DOHH2 (cell line): Measurements from ENCODE around the gene NCDN.
"Not testable (repeated sequence)": the region's sequence is repeated elsewhere in the genome, so short reads cannot be mapped to it uniquely, and the experiment has no call there.

Experiments
- H3F3A ChIP-seq: fragments of 200-600 bp; sonication (generic), shearing (Covaris generic); 2 replicates; pipeline ENCODE4 v1.6.0; 2016; ENCODE audit warnings: antibody characterized with exemption, mild to moderate bottlenecking; ENCODE audit not compliant: control insufficient read depth, insufficient read depth
- H3K27ac ChIP-seq: fragments of 200-600 bp; sonication (generic); 2 replicates; pipeline ENCODE4 v1.5.1; 2014; ENCODE audit warnings: low read depth, mild to moderate bottlenecking, low read length, moderate library complexity
- H3K27me3 ChIP-seq: fragments of 200-600 bp; sonication (generic); 2 replicates; pipeline ENCODE4 v1.6.1; 2014; ENCODE audit warnings: mild to moderate bottlenecking, low read length, mixed read lengths; ENCODE audit not compliant: control insufficient read depth
- H3K36me3 ChIP-seq: fragments of 200-600 bp; sonication (generic); 2 replicates; pipeline ENCODE4 v1.6.1; 2014; ENCODE audit warnings: mild to moderate bottlenecking, low read length, moderate library complexity, mixed read lengths; ENCODE audit not compliant: control insufficient read depth
- H3K4me1 ChIP-seq: fragments of 200-600 bp; sonication (generic); 2 replicates; pipeline ENCODE4 v1.6.1; 2014; ENCODE audit warnings: mild to moderate bottlenecking, low read length, mixed read lengths; ENCODE audit not compliant: control insufficient read depth
- H3K4me2 ChIP-seq: fragments of 200-600 bp; sonication (generic); 2 replicates; pipeline ENCODE4 v1.6.0; 2014; ENCODE audit warnings: mild to moderate bottlenecking, low read length, moderate library complexity
- H3K4me3 ChIP-seq: fragments of 200-600 bp; sonication (generic); 2 replicates; pipeline ENCODE4 v1.5.1; 2014; ENCODE audit warnings: mild to moderate bottlenecking, low read length, mixed read lengths
- H3K79me2 ChIP-seq: fragments of 200-600 bp; sonication (generic); 2 replicates; pipeline ENCODE4 v1.6.1; 2014; ENCODE audit warnings: mild to moderate bottlenecking, low read length, mixed read lengths; ENCODE audit not compliant: control insufficient read depth
- H3K9me2 ChIP-seq: fragments of 200-600 bp; sonication (generic); replicated peaks from 2 replicates; pipeline ENCODE4 v1.6.1; 2014; ENCODE audit warnings: mild to moderate bottlenecking, low read length, mixed read lengths; ENCODE audit not compliant: control insufficient read depth
- H3K9me3 ChIP-seq: fragments of 200-600 bp; sonication (generic); 2 replicates; pipeline ENCODE4 v1.6.1; 2014; ENCODE audit warnings: antibody characterized with exemption, low read length, mixed read lengths; ENCODE audit not compliant: control insufficient read depth, insufficient read depth
- H4K20me1 ChIP-seq: fragments of 200-600 bp; sonication (generic); 2 replicates; pipeline ENCODE4 v1.6.0; 2014; ENCODE audit warnings: low read depth, mild to moderate bottlenecking, antibody characterized with exemption, low read length, moderate library complexity; ENCODE audit not compliant: control insufficient read depth, insufficient read depth
- EZH2phosphoT487 ChIP-seq: fragments of 200-600 bp; sonication (generic); IDR thresholded peaks from 2 replicates; pipeline ENCODE4 v1.6.1; 2017; ENCODE audit warnings: borderline replicate concordance, mild to moderate bottlenecking, antibody characterized with exemption, low read length, moderate library complexity, mixed read lengths
- TF ChIP-seq, protein P1 (sequence below): fragments of 200-600 bp; sonication (generic); IDR thresholded peaks from one replicate; pipeline ENCODE4 v1.5.1; 2014; ENCODE audit warnings: antibody characterized with exemption, mild to moderate bottlenecking, low read depth, low read length; ENCODE audit not compliant: poor library complexity, severe bottlenecking

The NCDN gene

DNA sequence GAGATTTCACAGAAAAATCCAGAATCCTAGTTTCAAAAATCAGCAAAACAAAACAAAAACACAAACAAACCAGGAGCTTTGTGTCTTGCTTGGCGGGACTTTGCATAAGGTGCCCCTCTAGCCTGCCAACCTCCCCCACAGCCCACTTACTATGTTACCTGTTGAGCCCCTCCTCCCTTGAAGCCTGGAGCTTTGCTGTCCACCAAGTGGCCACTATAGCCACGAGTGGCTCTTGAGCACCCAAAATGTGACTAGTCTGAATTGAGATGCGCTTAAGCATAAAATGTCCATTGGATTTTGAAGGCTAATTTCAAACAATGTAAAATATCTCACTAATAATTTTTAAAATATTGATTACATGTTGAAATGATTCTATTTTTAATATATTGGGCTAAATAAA is 27.7 kb downstream of the NCDN start:
- no peaks in the 10 kb centered on the region for H3K9me3 ChIP-seq
- no peak overlapping the region for H3K4me2 ChIP-seq
- peaks cover 6% of the 10 kb centered on the region; the same call in 1 of the 2 replicates for H3F3A ChIP-seq
- no peaks in the 10 kb centered on the region for H3K27me3 ChIP-seq
- H3K9me2 ChIP-seq, result no peaks in the 10 kb centered on the region
- H3K4me3 ChIP-seq, result no peak overlapping the region
- no peaks in the 10 kb centered on the region for H3K79me2 ChIP-seq
- no peaks in the 10 kb centered on the region for H4K20me1 ChIP-seq
- no peaks in the 10 kb centered on the region for H3K36me3 ChIP-seq
- peaks cover 16% of the 10 kb centered on the region for H3K4me1 ChIP-seq
- TF ChIP-seq, protein P1, sequence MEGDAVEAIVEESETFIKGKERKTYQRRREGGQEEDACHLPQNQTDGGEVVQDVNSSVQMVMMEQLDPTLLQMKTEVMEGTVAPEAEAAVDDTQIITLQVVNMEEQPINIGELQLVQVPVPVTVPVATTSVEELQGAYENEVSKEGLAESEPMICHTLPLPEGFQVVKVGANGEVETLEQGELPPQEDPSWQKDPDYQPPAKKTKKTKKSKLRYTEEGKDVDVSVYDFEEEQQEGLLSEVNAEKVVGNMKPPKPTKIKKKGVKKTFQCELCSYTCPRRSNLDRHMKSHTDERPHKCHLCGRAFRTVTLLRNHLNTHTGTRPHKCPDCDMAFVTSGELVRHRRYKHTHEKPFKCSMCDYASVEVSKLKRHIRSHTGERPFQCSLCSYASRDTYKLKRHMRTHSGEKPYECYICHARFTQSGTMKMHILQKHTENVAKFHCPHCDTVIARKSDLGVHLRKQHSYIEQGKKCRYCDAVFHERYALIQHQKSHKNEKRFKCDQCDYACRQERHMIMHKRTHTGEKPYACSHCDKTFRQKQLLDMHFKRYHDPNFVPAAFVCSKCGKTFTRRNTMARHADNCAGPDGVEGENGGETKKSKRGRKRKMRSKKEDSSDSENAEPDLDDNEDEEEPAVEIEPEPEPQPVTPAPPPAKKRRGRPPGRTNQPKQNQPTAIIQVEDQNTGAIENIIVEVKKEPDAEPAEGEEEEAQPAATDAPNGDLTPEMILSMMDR, result no peak
- no peak for TF ChIP-seq EZH2phosphoT487
- H3K27ac ChIP-seq, result no peak overlapping the region

DNA sequence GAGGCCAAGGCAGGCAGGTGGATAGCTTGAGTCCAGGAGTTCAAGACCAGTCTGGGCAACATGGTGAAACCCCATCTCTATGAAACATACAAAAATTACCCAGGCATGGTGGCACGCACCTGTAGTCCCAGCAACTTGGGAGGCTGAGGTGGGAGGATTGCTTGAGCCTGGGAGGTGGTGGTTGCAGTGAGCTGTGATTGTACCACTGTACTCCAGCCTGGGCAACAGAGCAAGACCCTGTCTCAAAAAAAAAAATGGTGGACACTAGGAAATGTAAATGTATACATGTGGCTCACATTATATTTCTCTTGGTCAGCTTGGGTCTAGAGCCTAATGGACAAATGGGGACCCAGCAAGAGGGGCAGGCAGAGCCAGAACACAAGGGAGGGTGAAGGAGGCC is 28.2 kb downstream of the NCDN start:
- not testable (repeated sequence) for H3K36me3 ChIP-seq, H3K4me3 ChIP-seq, H3K9me2 ChIP-seq, H3K27me3 ChIP-seq, H3K27ac ChIP-seq, H4K20me1 ChIP-seq, H3K4me2 ChIP-seq, H3F3A ChIP-seq, H3K9me3 ChIP-seq, H3K79me2 ChIP-seq
- peaks cover 11% of the 10 kb centered on the region for H3K4me1 ChIP-seq

DNA sequence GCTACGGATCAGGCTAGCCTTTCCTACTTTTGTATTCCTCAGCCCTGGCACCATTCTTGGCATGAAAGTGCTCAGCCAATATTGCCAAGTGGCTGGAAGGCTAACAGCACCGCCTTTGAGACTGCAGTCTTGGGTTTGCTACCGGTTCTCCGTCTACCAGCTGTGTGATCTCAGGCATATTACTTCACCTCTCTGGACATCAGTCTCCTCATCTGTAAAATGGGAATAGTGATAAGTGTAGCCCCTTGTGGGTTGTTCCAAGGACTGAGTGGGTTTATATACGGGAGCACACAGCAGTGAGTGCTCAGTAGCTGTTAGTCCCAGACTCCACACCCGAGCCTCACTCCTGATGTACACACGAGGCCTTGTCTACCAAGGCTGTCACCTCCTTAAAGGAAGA is 29.2 kb downstream of the NCDN start:
- H3K27ac ChIP-seq, result no peak overlapping the region
- H3K36me3 ChIP-seq, result no peaks in the 10 kb centered on the region
- H3K4me2 ChIP-seq, result no peak overlapping the region
- H3K9me3 ChIP-seq, result no peaks in the 10 kb centered on the region
- H4K20me1 ChIP-seq, result no peaks in the 10 kb centered on the region
- peaks cover 1% of the 10 kb centered on the region for H3K4me1 ChIP-seq
- H3K79me2 ChIP-seq, result no peaks in the 10 kb centered on the region
- TF ChIP-seq, protein P1, result no peak
- no peak for TF ChIP-seq EZH2phosphoT487
- H3K9me2 ChIP-seq, result no peaks in the 10 kb centered on the region
- H3F3A ChIP-seq, result peaks cover 6% of the 10 kb centered on the region; the same call in 1 of the 2 replicates
- no peaks in the 10 kb centered on the region for H3K27me3 ChIP-seq
- H3K4me3 ChIP-seq, result no peak overlapping the region

DNA sequence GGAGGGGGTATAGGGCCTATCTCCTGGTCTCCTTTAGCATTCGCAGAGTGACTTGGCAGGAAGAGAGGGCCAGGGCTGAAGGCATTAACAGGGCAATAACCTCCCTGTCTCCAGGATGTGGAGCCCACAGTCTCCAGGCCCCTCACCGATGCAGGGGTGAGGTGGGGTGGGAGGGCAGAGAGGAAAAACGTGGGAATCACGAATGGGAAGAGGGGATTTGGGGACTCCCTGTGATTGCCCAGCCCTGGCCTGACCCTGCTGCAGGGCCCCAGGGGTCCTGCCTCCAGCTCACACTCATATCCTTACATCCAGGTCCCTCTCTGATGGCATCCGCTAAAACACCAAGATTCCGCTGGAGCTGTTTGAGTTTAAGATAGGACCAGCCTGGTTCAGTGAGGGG is 30.1 kb downstream of the NCDN start:
- H3K79me2 ChIP-seq, result no peaks in the 10 kb centered on the region
- no peaks in the 10 kb centered on the region for H3K4me1 ChIP-seq
- no peaks in the 10 kb centered on the region for H3F3A ChIP-seq
- H3K9me3 ChIP-seq, result no peaks in the 10 kb centered on the region
- H3K27ac ChIP-seq, result no peak overlapping the region
- no peaks in the 10 kb centered on the region for H3K27me3 ChIP-seq
- no peaks in the 10 kb centered on the region for H4K20me1 ChIP-seq
- H3K36me3 ChIP-seq, result no peaks in the 10 kb centered on the region
- no peak overlapping the region for H3K4me3 ChIP-seq
- H3K9me2 ChIP-seq, result no peaks in the 10 kb centered on the region
- TF ChIP-seq, protein P1, result no peak
- TF ChIP-seq EZH2phosphoT487, result no peak
- no peak overlapping the region for H3K4me2 ChIP-seq
